Pons (tissue), 1 donor: ENCODE data around the gene NOA1.

ENCODE experiments used
- DNase-seq: peaks from one replicate; pipeline ENCODE4 v3.0.0-alpha.2; 2016; ENCODE audit warnings: low spot score

The NOA1 gene

DNA sequence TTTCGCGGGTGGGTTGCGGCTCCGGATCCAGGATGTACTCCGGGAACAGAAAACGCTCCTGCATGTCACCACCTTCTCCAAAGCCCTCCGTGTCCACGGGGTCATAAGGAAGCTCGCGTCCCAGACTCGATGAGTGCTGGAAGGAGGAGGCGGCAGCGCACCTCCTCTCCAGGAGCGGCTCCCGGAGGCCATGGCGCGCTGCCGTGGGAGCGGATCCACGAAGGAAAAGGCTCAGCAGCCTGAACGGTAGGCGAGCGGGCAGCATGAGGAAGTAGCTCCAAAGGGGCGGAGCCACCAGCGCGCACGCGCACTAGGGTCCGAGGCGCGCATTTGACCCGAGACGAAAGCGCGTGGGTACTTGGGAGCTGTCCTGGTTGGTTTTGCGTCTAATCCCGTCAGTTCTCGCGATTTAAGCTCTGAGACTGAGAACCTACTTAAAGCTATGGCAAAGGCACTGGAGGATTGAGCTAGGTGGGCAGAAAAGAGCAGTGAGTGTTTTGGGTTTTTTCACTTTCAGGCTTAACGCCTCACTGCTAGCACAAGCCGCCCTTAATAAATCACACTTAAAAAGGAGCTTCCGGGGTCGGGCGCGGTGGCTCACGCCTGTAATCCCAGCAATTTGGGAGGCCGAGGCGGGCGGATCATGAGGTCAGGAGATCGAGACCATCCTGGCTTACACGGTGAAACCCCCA lies at the start of gene NOA1:
Gene NOA1, minus strand, starts transcription at position 286 of the 692 bp plus-strand sequence. Its CDS starts 21 bp downstream, at position 265.
- DNase-seq = peak; percentile 98

DNA sequence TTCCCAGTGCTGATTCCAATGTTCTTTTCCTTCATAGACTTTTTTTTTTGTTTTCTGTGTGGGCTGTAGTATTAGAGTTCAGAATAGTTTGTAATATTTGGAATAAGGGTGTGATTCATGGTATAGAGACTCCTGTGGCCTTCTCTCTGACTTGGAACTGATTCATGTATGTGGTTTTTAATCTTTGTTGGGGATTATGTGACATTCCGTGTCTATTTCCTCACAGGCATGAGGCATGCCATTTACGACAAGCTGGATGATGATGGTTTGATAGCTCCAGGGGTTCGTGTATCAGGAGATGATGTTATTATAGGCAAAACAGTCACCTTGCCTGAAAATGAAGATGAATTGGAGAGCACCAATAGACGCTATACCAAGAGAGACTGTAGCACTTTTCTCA lies 45.7 kb upstream of the NOA1 start:
- no peak for DNase-seq

DNA sequence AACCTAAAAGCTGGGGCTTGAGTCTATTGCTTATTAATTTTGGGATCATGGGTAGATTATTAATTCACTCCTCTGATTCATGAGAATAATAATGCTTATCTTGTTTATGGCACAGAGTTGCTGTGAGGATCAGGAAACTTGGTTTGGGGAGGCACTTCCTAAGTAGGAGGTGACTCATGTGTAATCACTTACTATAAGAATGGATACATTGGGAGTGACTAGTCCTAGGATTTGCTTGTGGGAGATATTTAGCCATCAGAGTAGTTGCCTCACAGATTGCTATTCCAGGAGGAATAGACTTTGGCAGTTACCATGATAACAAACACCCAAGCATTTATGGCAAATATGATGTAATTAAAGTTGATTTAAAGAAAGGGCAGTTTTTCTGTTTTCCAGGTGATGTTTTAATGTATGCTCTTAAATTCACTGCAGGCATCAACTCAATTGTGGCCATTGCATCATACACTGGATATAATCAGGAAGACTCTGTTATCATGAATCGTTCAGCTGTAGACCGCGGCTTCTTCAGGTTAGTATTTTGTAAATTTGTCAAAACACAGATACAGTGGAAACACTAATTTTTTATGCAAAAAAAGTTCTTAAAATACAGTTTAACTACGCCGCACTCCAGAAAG lies 43.2 kb upstream of the NOA1 start:
- no peak for DNase-seq

DNA sequence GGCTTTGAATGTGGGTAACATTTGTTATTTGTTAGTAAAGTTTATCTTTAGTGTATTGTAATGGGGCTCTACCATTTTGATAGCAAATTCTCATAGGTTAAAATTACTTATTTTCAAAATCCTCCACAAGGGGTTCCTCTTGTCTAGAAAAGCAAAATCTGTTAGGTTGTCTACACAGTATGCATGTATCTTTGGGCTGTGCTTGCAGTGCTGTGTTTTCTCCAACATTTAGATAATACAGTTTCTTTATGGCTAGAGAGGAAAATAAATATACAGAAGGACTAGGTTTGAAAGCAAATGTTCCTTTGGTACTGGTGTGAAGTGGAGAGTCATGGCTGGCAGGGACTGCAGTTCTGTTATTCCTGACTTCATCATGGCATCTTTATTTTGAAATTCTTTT lies 41.6 kb upstream of the NOA1 start:
- DNase-seq = no peak

DNA sequence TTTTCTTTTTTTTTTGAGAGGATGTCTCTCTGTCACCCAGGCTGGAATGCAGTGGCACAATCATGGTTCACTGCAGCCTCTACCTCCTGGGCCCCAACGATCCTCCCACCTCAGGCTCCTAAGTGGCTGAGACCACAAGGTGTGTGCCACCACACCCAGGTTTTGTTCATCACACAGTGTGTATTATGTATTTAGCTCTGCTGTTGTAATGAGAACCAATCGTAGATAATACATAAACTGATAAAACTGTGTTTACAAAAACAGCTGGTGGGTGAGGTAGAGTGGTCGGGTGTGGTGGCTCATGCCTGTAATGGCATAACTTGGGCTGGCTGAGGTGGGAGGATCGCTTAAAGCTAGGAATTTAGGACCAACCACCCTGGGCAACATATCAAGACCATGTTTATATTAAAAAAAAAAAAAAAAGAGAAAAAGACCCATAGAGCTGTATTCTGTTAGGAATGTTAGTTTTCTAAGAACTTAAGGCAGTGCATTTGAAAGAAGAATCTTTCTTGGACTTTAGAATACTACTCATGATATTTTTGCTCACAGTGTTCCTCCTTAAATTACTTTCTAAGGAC lies 36.2 kb upstream of the NOA1 start:
- DNase-seq = no peak

DNA sequence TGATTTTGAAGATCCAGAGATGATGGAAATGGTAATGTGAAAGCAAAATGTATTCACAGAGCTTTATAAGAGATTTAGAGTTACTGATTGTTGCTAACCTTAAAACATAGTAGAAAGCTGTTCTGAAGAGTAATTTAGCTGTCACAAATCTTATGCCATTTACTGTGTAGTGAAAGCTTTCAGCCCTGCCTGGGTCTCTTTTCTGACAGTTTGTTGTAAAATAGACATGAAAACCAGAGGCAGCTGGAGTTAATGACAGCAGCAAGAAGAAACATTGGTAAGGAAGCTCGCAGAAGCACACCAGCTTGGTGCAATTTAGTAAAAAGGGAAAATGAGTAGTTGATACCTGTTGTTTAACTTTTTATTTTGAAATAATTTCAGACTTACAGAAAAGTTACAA lies 22.3 kb upstream of the NOA1 start:
- no peak for DNase-seq

DNA sequence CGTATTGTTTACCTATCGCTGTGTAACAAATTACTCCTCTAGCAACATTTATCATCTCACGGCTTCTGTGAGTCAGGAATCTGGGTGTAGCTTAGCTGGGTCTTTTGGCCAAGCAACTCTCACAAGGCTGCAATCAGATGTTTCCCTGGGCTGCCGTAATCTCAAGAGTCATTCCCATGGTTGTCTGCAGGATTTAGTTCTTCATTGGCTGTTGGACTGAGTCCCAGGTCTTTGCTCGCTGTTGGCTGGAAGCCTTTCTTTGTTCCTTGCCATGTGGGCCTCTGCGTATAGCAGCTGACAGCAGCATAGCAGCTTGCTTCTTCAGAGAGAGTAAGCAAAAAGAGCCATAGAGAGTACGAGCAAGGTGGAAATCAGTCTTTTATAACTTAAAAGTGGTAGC lies 18.1 kb upstream of the NOA1 start:
- DNase-seq = peak; percentile 96

DNA sequence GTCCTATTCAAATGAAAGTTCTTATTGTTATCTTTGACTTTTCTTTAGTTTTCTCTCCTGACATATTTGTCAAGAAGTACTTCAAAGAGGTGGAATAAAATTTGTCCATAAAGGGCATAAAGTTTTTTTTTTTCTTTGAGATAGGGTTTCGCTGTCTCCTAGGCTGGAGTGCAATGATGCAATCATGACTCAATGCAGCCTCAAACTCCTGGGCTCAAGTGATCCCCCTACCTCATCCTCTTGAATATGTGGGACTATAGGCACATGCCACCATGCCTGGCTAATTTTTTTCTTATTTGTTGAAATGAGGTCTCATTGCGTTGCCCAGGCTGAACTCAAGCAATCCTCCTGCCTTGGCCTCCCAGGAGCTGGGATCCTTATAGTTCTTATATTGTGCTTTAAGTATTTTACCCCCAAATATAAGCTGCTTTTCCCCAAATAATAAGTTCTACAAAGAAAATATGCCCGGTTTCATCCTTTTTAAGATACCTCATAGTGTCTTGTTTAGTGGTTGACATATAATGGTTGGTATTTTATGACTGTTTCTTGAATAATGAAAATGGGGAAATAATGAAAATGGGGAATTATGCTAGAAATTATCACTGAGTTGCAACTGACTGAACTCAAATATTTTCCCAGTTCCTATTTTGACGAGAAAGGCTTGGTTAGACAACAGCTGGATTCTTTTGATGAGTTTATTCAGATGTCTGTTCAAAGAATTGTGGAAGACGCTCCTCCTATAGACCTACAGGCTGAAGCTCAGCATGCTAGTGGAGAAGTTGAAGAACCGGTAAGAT lies 12.9 kb upstream of the NOA1 start:
- no peak for DNase-seq

DNA sequence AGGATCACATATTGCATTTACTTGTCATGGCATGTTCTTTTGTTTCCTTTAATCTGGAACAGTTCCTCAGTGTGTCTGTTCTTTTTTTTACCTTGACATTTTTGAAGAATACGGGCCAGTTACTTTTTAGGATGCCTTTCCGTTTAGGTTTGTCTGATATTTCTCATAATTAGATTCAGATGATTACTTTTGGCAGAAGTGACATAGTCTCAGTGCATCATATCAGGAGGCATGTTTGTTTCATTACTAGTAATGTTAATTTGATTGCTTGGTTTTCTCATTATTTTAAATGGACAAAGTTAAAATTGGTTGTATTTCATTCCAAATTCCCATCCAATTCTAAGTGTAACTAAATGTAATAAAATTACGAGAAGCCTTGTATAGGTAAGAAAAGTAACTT lies 9.5 kb upstream of the NOA1 start:
- no peak for DNase-seq

DNA sequence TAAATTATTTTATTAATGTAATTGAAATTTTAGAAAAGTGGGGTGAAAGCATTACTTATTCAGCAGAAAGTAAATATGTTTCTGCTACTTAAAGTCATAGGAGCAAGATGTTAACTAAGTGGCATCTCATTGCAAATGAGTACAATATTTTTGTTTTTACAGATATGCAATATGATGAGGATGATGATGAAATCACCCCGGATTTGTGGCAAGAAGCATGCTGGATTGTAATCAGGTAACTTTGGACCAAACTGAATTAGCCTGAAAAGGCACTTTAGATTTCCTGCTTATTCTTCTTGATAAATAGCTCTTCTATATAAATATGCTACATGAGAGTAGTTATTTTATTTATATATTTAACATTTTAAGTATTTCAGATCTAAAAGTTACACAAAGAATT lies 8.8 kb upstream of the NOA1 start:
- DNase-seq = no peak

DNA sequence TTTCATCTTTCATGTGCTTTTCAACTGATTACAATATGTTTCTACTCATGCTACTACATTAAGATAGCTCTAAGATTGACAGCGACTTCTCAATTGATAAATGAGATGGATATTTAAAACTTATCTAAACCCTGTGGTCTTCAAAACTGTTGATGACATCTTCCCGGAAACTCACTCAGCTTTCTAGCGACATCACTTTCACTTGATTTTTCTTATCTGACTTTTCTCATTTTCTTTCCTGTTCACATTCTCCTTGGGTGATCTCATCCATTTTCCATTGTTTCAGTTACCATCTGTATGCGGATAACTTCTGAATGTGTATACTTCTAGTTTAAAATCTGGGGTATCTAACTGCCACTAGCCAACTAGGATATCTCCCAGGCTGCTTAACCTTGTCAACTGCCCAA lies 4.4 kb upstream of the NOA1 start:
- no peak for DNase-seq

DNA sequence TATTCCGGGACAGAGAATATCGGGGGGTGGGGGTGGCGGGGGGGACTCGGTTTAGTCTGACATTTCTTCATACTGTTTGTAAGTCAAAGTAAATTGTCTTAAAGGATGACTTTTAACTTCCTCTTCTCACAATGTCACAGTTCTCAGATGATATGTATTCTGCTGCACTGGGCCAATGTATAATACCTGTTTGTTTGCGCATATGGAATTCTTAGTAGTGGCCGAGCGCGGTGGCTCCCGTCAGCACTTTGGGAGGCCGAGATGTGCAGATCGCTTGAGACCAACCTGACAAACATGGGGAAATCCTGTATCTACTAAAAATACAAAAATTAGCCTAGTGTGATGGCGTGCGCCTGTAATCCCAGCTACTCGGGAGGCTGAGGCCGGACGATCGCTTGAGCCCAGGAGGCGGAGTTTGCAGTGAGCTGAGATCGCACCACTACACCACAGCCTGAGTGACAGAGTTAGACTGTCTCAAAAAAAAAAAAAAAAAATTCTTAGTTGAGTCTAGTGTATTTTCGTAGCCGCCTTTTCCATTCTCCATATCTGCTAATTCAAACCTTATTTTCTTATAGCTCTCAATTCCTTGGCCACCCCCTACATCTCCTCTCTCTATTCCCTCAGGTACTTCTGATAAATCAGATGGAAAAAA lies 2.1 kb upstream of the NOA1 start:
- no peak for DNase-seq

DNA sequence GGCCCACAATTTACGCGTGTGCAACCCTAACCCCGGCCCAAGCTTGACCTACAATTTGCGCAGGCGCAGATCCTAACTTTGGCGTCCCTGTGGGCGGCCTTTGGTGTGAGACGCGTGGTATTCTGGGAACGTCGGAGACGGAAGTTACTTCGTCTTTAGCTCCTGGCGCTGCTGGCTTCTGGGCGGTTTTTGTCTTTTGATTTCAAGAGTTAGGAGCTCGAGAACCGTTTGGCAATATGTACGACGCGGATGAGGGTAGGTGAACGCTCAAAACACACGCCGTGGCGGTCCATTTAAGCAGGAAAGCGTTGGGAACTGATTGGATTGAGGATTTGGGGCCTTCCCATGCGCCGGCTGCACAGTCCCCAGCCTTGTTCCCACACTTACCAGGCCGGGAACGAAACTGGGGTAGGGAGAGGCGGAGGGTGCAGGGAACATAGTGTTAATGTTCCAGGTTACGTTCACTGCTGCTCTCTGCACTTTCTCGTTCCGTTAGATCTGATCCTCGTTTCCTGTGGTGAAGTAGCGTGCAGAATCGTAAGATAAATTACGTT lies 1.4 kb upstream of the NOA1 start, which contains the start of gene POLR2B:
Gene POLR2B, plus strand, starts transcription at position 147 of the 554 bp plus-strand sequence. Its CDS starts 90 bp downstream, at position 237.
- peak; percentile 97 for DNase-seq

DNA sequence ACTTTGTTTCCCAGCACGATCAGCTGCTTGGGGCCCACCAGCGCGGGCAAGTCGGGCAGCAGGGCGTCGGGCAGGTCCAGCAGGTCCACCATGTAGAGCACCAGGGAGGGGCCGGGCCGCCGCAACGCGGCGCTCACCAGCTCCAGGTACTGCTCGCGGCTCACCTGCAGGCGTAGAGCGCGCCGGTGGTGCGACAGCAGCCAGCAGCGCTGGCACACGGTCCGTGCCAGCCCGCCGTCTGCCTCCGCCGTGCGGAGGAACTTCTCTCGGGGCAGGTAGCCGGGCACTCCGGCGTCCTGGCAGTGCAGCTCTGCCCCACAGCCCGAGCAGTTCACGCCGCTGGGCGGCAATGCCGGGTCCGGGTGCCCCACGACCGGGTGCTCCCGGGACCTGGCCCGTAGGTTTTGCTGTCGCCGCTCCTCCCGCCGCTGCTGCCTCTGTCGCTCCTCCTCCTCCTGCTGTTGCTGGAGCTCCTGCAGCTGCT lies 527 bp downstream of the NOA1 start:
- DNase-seq = no peak

DNA sequence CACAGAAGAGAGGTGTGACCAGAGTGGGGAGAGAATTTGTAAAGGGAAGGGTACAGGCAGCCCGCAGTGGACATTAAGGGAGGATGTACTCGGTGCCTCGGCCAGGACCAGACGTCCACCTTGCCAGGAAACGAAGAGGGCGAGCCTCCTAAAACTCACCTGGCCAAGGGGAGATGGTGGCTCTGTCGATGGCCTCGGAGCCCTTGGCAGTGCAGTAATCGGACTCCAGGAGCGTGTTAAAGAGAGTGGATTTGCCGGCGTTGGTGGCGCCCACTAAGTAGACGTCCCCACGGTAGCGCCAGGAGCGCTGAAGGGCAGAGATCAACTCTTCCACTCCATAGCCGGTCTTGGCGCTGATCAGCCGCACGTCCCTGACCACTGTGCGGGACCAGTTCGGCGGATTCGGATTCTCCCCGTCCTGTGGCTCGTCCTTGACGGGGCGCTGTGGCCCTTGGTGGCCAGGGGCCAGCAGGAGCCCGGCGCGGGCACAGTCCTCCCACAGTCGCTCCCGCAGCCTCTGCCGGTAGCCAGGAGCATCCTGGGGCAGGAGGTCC lies 1.0 kb downstream of the NOA1 start:
- no peak for DNase-seq

DNA sequence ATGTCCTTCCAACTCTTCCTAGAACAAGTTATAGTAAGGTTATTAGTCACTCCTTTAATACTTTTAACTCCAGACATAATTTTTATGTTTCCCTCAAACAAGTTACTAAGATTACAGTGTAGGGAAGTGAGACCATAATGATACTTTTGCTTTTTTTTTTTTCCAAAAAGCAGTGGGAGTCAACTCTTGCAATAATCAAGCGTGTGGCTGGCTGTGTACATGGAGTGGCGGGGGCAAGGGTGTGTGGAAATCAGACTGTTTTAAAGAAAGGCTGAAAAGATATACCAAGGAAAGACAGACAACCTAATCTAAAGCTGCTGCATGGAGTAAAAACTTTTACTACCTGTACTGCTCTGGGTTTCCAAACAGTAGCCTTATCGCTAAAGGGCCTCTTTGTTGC lies 4.1 kb downstream of the NOA1 start:
- DNase-seq = no peak

DNA sequence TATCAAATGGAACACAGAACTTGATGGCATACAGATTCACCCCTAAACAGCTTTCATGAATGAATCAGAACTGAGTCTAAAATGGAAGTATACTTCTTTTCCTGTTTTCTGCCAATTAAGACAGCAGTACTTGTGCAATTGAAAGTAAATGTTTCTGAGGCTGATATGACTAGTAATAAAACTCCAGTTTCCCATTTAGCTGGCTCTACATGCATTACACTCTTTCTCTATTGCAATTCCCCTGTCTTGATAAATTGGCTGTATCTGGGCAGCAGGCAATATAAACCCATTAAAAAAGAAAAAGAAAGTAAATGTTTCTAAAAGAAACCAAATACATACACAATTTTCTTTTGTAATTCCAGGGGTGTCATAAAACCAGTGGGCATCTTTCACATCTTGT lies 4.6 kb downstream of the NOA1 start:
- no peak for DNase-seq

DNA sequence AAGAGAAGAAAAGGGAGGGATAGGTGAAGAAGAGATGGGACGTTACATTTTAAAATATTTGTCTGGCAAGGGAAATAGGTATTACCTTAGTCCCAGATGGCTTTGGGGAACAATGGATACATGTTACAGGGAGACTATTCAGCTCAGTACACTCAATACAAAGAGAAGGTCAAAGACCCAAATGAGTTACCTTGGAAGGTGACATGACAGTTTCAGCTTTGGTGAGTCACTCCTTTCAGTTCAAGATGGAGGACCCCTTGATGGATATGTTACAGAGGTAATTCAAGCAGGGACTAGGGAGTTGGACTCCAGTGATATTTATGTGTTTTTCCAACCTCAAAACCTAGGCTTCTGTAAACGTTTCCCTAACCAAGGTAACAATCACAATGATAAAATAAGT lies 5.0 kb downstream of the NOA1 start:
- DNase-seq = no peak

DNA sequence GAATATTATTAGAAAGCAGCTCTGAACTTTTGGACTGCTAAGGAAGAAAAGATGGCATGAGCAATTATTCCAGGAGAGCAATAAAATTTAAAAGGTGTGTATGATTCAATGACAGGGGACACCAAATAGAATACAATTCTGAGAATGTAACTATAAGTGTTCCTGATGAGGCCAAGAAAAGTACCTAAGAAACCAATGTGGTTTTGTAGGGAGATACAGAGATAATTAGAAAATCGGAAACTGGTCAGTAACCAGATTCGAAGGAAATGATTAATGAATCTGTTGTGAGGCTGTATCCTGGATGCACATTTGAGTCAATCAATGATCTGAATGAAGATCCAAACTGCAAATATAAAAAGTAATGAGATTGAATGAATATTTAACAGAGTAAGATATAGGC lies 6.0 kb downstream of the NOA1 start:
- DNase-seq = no peak

DNA sequence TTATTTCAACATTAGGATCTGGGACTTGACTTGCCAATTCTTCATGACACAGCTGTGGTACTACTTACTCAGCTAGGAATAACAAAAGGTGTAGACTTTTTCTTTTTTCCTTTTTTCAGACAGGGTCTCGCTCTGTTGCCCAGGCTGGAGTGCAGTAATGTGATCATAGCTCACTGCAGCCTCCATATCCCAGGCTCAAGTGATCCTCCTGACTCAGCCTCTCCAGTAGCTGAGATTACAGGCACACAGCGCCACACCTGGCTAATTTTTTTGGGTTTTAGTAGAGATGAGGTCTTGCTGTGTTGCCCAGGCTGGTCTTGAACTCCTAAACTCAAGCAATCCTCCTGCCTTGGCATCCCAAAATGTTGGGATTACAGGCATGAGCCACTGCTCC lies 16.3 kb downstream of the NOA1 start:
- no peak for DNase-seq

DNA sequence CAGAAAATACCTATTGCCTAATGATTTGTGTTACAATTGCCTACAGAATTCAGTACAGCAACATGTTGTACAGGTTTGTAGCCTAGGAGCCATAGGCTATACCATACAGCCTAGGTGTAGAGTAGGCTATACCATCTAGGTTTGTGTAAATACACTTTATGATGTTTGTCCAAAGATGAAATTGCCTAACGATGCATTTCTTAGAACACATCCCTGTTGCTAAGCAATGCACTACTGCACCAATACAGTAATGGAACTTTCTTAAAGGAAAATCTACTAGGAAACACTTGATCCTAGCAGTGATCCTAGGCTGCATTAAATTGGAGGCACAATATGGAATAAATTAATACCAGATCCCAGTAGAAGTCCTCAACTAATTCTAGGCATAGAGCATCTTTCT lies 18.3 kb downstream of the NOA1 start:
- DNase-seq = no peak
